GM12892 (cell line): ENCODE measurements around the gene ECHS1.
"Not testable (repeated sequence)": the region's sequence is repeated elsewhere in the genome, so short reads cannot be mapped to it uniquely, and the experiment has no call there.

Experiments used
- DNase-seq: peaks from one replicate; pipeline ENCODE4 v3.0.0; 2011; ENCODE audit not compliant: insufficient read length
- FAIRE-seq: peaks from 2 replicates; lab custom pipeline; 2011; peaks lifted over from hg19 to GRCh38; lab: Jason Lieb, UNC
- POLR2A ChIP-seq: IDR thresholded peaks from 2 replicates; pipeline ENCODE4 v1.6.1; 2011; ENCODE audit warnings: low read depth, low read length, control low read depth
- POLR2AphosphoS5 ChIP-seq: IDR thresholded peaks from 2 replicates; pipeline ENCODE4 v1.6.1; 2011; ENCODE audit warnings: low read depth, low read length, control low read depth
- TAF1 ChIP-seq: IDR thresholded peaks from 2 replicates; pipeline ENCODE4 v1.6.1; 2011; ENCODE audit warnings: low read depth, mild to moderate bottlenecking, control low read depth, low read length, borderline replicate concordance

ECHS1 gene

DNA sequence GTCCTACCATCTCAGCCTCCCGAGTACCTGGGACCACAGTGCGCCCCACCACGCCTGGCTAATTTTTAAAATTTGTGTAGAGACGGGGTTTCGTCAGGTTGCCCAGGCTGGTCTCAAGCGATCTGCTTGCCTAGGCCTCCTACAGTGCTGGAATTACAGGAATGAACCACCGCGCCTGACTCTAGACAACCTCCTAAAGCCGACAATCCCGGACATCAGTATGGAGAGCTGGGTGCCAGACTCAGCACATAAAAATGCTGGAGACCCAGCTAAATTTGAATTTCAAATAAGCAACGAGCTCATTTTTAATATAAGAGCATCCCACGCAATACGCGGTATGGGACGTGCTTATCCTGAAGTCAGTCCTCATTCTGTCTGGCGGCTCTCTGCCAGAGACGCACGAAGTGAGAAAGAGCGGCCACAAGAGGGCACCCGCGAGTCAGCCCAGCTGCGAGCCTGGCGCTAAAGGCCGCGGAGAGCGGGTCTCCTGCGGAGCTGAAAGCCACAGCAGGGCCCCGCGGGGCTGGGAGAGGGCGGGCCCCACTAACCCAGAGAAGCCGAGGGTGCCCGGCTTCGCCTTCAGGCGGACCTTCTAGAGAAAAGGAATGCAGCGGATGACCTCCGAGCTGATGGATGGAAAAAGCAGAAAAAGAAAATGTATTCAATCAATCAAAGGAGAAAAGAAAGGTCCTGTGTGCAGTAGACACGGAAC lies 43.5 kb downstream of the ECHS1 start:
- peak; percentile 83 for FAIRE-seq
- no peak for TF ChIP-seq POLR2A
- no peak for TF ChIP-seq POLR2AphosphoS5
- no peak for TF ChIP-seq TAF1
- peak; percentile 94 for DNase-seq

DNA sequence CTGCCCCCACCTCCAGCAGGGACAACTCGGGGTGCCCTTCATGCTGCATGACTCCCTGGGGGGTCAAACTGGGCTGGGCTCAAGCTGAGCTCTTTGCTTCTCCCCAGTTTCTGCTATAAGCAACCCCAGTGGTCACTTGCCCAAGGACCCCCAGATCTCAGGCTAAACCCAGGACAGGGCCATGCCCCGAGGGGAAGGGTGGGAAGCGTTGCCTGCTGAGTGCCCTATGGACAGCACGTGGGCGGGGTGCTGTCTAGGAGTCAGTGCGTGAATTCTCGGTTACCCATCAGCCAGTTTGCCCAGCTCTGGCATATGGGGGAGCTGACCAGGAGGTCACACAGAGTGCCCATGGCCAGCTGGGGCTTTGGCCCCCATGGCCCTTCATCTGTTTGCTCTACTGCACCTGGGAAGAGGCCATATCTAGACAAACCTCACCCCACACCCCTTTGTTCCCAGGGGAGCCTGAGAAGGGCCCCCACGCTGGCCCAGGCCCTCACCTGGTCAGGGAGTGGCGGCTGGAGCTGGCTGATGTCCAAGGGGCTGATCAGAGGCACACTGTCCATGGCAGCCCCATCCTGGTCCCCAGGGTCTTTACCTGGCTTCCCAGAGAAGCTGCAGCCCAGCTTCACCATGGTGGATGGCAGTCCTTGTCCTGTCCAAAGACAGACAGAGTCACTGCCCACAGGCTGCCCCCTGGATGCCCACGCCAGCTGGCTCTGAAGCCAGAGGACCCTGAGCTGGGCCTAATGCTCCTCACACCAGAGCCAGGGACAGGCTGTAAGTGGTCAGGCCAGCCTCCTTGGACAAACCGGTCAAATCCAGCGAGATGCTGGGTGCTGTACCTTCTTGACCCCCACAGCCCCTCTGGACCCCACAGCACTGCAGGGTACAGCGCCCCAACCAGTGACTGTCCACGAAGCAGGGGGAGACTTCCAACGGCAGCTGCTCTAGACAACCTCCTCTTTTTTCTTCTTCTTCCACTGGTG lies 44.5 kb downstream of the ECHS1 start:
- TF ChIP-seq POLR2A (no peak), POLR2AphosphoS5 (no peak), TAF1 (no peak)
- FAIRE-seq: no peak
- no peak for DNase-seq

DNA sequence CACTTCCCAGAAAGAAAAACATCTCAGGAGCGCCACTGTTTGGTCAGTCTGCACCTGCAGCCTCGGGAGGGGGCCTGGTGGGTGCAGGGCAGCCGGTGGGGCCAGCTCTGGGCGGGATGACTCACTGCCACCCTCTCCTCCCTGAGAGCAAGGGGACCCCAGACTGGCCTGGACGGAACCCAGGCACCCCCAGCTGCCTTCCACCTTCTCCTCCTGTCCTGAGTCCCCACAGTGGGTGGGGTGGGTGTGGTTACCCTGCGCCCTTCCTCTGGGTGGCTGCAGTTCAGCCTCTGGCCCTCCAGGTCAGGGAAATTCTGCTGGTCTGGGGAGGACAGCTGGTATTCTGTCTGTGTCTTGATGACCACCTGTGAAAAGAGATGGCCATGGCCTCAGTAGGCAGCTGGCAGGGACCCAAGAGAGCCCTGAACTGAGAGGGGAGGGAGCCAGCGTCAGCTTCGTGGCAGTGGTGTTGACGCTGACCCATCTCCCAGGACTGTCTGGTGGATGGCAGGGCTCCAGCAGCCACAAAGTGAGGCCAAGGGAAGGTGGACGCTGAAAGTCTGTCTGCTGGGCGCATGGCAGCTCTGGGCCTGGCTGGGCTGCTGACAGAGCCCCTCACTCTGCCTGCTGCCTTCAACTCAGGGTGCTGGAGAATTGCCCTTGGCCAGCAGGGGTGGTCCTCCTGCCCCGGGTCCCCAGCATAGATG lies 45.4 kb downstream of the ECHS1 start:
- TF ChIP-seq POLR2AphosphoS5 (no peak), TAF1 (no peak), POLR2A (no peak)
- no peak for FAIRE-seq
- DNase-seq: no peak

DNA sequence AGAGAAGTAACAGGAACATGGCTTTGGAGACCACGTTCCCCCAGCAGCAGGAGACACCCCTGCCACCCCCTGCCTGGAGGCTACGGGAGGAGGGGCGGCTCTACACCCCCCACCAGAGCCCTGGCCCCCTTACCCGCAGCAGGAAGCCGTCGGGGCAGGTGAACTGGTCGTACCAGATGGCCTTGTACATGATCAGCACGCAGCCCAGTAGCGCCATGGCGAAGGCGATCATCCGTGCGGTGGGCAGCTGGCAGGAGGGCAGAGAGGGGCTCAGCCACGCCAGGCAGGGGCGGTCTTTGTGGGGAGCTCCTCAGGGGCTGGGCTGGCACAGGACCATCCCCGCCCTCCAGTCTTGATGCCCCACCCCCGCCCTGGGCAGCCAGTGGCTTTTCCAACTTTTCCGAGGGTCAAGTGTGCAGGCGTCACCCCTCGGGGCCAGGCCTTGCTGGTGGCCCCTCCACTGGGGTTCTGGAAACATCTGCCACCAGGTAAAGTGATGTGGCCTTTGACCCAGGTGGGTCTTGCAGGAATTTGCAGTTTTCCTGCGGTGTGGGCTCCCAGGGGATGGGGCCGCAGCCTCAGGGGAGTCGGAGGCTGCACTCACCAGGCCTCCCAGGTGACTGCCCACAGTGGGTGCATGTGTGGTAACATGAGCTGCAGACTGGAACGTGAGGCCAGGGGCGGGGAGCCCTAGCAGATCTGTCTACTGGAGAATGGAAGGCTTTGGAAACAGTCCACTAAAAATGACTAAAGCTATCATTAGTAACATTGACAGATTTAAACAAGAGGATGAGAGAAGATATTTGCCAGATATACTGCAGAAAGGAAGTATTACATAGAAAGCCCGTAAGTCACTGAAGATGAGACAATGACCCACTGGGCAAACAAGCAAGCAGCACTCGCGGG lies 46.2 kb downstream of the ECHS1 start:
- DNase-seq (no peak), FAIRE-seq (no peak)
- TF ChIP-seq POLR2AphosphoS5 (no peak), TAF1 (no peak), POLR2A (no peak)

DNA sequence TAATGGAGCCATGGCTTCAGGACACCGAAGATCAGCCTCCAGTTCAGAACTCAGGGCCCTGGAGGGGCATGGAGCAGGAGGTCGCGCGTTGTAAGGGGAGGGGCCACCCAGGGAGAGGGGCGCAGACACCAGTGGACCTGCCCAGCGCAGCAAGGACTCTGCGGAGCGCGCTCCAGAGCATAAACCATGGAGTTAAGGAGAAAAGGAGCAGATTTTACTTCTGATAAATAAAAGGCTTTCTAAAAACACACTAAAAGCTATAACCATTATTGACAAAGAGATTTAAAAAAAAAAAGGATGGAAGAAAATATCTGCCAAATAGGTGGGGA lies 47.0 kb downstream of the ECHS1 start:
- no peak for TF ChIP-seq POLR2AphosphoS5
- no peak for TF ChIP-seq TAF1
- no peak for TF ChIP-seq POLR2A
- DNase-seq (no peak), FAIRE-seq (no peak)

DNA sequence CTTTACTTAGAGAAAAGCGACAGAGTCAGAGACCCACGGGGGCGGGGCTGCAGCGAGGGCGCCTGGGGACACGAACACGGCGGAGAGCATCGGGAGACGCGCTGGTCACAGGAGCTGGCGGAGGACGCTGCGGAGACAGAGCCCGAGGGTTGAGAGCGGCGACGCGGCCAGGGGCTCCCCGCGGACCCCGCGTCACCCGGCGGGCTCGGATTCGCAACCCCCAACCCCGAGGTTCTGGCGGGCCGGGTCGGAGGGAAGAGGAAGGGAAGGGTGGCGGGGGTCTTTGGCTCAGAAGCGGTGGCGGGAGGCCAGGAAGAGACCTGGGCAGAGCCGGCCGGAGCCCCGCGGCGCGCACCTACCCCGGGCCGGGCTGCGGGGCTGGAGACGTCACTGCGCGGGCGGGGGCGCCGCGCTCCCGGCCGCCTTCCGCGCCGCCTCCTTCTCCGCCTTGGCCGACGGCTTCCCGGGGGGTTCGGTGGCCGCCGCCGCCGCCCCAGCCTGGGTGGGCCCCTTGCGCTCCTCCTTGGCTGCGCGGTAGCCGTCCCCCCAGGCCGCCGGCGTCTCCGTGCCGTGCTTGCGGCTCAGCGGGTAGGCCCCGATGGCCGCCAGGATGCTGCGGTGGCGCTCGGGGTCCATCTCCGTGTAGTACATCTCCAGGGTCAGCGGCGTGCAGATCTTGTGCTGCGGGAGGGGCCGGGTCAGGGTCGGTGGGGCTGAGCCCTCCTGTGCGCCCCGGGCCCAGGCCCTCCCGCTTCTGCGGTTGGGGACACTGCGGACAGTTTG lies 47.5 kb downstream of the ECHS1 start:
- FAIRE-seq: no peak
- DNase-seq: no peak
- TF ChIP-seq TAF1 (no peak), POLR2A (no peak), POLR2AphosphoS5 (no peak)

DNA sequence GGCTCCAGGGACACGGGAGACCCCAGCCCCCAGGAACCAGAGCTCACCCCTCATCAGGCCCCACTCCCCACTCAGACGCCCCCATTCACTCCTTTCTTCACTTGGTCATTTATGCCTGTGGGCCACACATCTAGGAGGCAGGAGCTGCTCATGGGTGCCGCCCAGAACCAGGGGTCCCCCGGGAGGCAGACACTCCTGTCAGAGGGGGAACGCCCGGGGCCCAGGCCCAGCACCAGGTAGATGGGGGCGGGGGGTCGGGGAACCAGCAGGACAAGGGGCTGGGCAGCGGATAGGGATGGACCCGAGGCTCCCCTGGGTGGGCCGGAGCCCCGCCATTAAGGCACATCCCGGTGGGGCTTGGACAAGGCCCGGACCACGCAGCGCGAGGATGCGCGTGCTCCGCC lies 48.3 kb downstream of the ECHS1 start:
- TF ChIP-seq TAF1 (no peak), POLR2AphosphoS5 (no peak), POLR2A (no peak)
- DNase-seq: no peak
- FAIRE-seq: no peak

DNA sequence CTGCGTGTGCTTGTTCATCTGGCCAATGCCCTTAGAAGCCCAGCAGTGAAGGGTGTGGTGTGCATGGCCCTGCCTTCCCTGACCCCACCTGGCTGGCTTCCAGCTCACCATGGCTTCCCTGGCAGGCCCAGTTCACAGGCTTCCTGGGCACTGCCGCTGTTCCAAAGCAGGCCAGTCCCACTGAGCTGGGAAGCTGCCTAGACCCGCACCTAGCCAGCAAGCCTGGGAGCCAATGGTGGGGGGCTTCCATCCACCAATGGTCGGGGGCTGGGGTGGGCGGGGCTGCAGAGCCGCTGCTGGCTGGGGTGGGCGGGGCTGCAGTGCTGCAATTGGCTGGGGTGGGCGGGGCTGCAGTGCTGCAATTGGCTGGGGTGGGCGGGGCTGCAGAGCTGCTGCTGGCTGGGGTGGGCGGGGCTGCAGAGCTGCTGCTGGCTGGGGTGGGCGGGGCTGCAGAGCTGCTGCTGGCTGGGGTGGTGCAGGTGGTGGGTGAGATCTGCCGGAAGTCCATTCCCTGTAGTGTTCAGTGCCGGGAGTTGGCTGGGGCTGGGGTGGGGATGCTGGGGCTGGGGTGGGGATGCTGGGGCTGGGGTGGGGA lies 48.9 kb downstream of the ECHS1 start:
- peak; percentile 48 for FAIRE-seq
- TF ChIP-seq POLR2AphosphoS5 (no peak), TAF1 (no peak), POLR2A (no peak)
- no peak for DNase-seq

DNA sequence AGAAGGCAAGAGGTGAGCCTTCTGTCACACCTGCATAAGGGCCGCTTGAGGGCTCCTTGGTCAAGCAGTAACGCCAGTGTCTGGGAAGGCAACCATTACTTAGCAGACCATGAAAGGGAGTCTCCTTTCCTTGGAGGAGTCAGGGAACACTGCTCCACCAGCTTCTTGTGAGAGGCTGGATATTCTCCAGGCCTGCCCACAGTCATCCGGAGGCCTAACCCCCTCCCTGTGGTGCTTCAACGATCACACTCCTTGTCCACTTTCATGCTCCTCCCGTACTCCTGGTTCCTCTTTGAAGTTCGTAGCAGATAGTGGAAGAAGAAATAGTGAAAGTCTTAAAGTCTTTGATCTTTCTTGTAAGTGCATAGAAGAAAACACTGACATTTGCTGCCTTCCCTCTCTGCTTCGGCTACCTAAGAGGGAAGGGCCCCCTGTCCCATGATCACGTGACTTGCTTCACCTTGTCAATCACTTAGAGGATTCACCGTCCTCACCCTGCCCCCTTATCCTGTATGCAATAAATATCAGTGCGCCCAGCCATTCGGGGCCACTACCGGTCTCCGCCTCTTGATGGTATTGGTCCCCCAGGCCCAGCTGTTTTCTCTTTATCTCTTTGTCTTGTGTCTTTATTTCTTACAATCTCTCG lies 51.0 kb downstream of the ECHS1 start:
- DNase-seq, FAIRE-seq: not testable (repeated sequence)

DNA sequence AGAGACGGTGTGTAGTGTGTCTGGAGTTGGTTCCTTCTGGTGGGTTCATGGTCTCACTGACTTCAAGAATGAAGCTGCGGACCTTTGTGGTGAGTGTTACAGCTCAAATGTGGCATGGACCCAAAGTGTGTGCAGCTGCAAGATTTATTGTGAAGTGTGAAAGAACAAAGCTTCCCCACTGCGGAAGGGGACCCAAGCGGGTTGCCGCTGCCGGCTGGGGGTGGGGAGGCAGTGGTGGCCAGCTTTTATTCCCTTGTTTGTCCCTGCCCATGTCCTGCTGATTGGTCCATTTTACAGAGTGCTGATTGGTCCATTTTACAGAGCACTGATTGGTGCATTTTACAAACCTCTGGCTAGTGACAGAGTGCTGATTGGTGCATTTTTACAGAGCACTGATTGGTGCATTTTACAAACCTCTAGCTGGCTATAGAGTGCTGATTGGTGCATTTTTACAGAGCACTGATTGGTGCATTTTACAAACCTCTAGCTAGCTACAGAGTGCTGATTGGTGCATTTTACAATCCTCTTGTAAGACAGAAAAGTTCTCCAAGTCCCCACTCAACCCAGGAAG lies 52.2 kb downstream of the ECHS1 start:
- DNase-seq, FAIRE-seq: not testable (repeated sequence)
